NT2/D1 (cell line): Measurements from ENCODE around the gene GRB10.
"Not testable (repeated sequence)": the region's sequence is repeated elsewhere in the genome, so short reads cannot be mapped to it uniquely, and the experiment has no call there.

ENCODE experiments used
- DNase-seq: peaks from one replicate; pipeline ENCODE4 v3.0.0-alpha.2; 2011; ENCODE audit warnings: low read depth, low spot score
- H3K27me3 ChIP-seq: 2 replicates; pipeline ENCODE4 v1.6.0; 2011; ENCODE audit warnings: mild to moderate bottlenecking; ENCODE audit not compliant: insufficient read length, insufficient read depth
- H3K36me3 ChIP-seq: 2 replicates; pipeline ENCODE4 v1.6.1; 2011; ENCODE audit warnings: mild to moderate bottlenecking, low read length, mixed read lengths; ENCODE audit not compliant: insufficient read depth, insufficient read length
- H3K4me1 ChIP-seq: 2 replicates; pipeline ENCODE4 v1.5.1; 2011; ENCODE audit not compliant: insufficient read depth, insufficient read length
- H3K4me3 ChIP-seq: 2 replicates; pipeline ENCODE4 v1.5.1; 2011; ENCODE audit warnings: low read depth; ENCODE audit not compliant: insufficient read length
- H3K9ac ChIP-seq: 2 replicates; pipeline ENCODE4 v1.6.0; 2011; ENCODE audit warnings: low read depth; ENCODE audit not compliant: insufficient read length
- H3K9me3 ChIP-seq: 2 replicates; pipeline ENCODE4 v1.5.1; 2011; ENCODE audit warnings: mild to moderate bottlenecking, low read length; ENCODE audit not compliant: insufficient read depth
- SUZ12 ChIP-seq: IDR thresholded peaks from 2 replicates; pipeline ENCODE4 v1.6.1; 2011; ENCODE audit not compliant: insufficient read length, insufficient read depth; ENCODE audit errors: extremely low read depth
- YY1 ChIP-seq: IDR thresholded peaks from 2 replicates; pipeline ENCODE4 v1.6.1; 2011; ENCODE audit not compliant: insufficient read length, insufficient read depth
- ZNF274 ChIP-seq: IDR thresholded peaks from 2 replicates; pipeline ENCODE4 v1.6.1; 2011; ENCODE audit warnings: mild to moderate bottlenecking, low read depth, low read length

Gene GRB10

DNA sequence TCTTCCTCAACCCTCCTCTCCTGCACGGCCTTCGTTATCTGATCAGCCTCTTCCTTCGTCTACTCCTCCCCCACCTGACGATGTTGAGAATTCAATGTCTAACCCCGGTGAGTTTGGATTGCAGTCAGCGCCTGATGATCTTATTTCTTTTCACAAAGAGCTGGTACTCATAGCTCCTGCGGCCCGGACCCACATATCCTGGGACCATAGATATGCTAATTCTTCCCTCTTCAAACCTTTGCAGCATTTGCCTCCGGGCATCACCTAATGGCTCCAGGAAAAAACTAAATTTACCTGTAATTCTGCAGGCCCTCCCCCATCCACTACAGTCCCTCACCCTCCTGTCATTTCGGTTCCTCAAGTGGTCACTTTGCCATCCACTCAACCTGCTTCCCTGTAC lies 205.1 kb downstream of the GRB10 start:
- no peaks in the 10 kb centered on the region for H3K27me3 ChIP-seq
- H3K36me3 ChIP-seq = no peaks in the 10 kb centered on the region
- H3K9me3 ChIP-seq = peaks cover 22% of the 10 kb centered on the region; the same call in 1 of the 2 replicates
- no peak for DNase-seq
- H3K9ac ChIP-seq = no peak overlapping the region
- H3K4me3 ChIP-seq = no peak overlapping the region
- TF ChIP-seq ZNF274 = no peak
- no peak for TF ChIP-seq YY1
- TF ChIP-seq SUZ12 = no peak
- no peaks in the 10 kb centered on the region for H3K4me1 ChIP-seq

DNA sequence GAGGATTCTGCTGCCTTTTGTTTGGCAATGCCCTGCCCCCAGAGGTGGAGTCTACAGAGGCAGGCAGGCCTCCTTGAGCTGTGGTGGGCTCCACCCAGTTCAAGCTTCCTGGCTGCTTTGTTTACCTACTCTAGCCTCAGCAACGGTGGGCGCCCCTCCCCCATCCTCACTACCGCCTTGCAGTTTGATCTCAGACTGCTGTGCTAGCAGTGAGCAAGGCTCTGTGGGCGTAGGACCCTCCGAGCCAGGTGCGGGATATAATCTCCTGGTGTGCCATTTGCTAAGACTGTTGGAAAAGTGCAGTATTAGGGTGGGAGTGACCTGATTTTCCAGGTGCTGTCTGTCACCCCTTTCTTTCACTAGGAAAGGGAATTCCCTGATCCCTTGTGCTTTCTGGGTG lies 206.3 kb downstream of the GRB10 start:
- not testable (repeated sequence) for H3K4me1 ChIP-seq, DNase-seq, H3K36me3 ChIP-seq, H3K4me3 ChIP-seq, H3K27me3 ChIP-seq, H3K9ac ChIP-seq
- peaks cover 16% of the 10 kb centered on the region; the same call in 1 of the 2 replicates for H3K9me3 ChIP-seq

- no peak for DNase-seq
- Histone ChIP-seq H3K4me1 (no peaks in the 10 kb centered on the region), H3K4me3 (no peak overlapping the region), H3K9me3 (no peaks in the 10 kb centered on the region; the same call in 1 of the 2 replicates), H3K9ac (no peak overlapping the region), H3K36me3 (no peaks in the 10 kb centered on the region), H3K27me3 (no peaks in the 10 kb centered on the region)
- no peak for TF ChIP-seq YY1
- TF ChIP-seq SUZ12 = no peak
- no peak for TF ChIP-seq ZNF274
Observed at GRCh38 chr7:50567715-50568261, 214.9 kb downstream of the GRB10 start.

GRCh38 chr7:50565977-50566376 lies 216.7 kb downstream of the GRB10 start:
- no peak for DNase-seq
- TF ChIP-seq SUZ12 (no peak), ZNF274 (no peak), YY1 (no peak)
- Histone ChIP-seq H3K4me1 (peaks cover 13% of the 10 kb centered on the region), H3K36me3 (no peaks in the 10 kb centered on the region), H3K4me3 (no peak overlapping the region), H3K9ac (no peak overlapping the region), H3K9me3 (no peaks in the 10 kb centered on the region; the same call in 1 of the 2 replicates), H3K27me3 (no peaks in the 10 kb centered on the region)

- TF ChIP-seq ZNF274 (no peak), SUZ12 (no peak), YY1 (no peak)
- H3K27me3 ChIP-seq = no peaks in the 10 kb centered on the region
- H3K9ac ChIP-seq = no peak overlapping the region
- no peaks in the 10 kb centered on the region; the same call in 1 of the 2 replicates for H3K9me3 ChIP-seq
- no peaks in the 10 kb centered on the region for H3K36me3 ChIP-seq
- no peak for DNase-seq
- H3K4me3 ChIP-seq = no peak overlapping the region
- H3K4me1 ChIP-seq = peaks cover 14% of the 10 kb centered on the region
Observed at GRCh38 chr7:50565559-50565916, 217.2 kb downstream of the GRB10 start.

- no peak for TF ChIP-seq YY1
- no peak for TF ChIP-seq SUZ12
- no peak for TF ChIP-seq ZNF274
- H3K9ac ChIP-seq = no peak within 1 kb of the TSS
- DNase-seq = no peak
- H3K4me1 ChIP-seq = peaks cover 16% of the 10 kb centered on the region
- H3K9me3 ChIP-seq = no peaks in the 10 kb centered on the region
- no peaks in the 10 kb centered on the region for H3K36me3 ChIP-seq
- no peak within 1 kb of the TSS for H3K4me3 ChIP-seq
- no peaks in the 10 kb centered on the region for H3K27me3 ChIP-seq
Observed at GRCh38 chr7:50564640-50565558, 217.8 kb downstream of the GRB10 start, which contains the start of gene DDC. DDC (minus strand) TSS chr7:50565405; CDS start chr7:50544085, 21,320 bp downstream.

DNA sequence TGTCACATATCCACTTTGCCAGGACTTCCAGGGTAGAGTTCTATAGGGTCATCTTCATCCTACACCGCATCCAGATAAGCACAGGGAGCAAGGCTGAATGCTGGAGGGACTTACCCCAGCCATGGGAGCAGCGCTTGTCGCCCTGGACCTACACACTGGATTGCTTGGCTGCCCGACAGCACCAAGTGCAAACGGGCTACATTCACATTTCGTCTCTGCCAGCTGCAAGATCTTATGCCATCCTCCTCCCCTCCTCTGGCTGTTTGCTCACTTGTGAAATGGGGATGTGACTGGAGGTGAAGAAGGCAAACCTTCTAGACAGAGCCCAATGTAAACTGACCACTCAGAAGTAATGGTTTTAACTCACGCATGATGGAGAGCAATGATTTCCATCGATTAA lies 218.5 kb downstream of the GRB10 start:
- no peaks in the 10 kb centered on the region for H3K36me3 ChIP-seq
- TF ChIP-seq SUZ12 (no peak), ZNF274 (no peak), YY1 (no peak)
- H3K9ac ChIP-seq = no peak overlapping the region
- H3K9me3 ChIP-seq = no peaks in the 10 kb centered on the region
- peaks cover 17% of the 10 kb centered on the region for H3K4me1 ChIP-seq
- H3K27me3 ChIP-seq = no peaks in the 10 kb centered on the region
- no peak overlapping the region for H3K4me3 ChIP-seq
- no peak for DNase-seq
